Stimulated activated CD8-positive, alpha-beta memory T cell treated with anti-CD3 and anti-CD28 coated beads, Interleukin-15, amount 100 ng/mL, for 24 hours (primary cell): ENCODE data around the gene ZNF26.

Experiments
- DNase-seq: peaks from one replicate; pipeline ENCODE4 v3.0.0-alpha.2; 2020; ENCODE audit warnings: low read depth

The ZNF26 gene

GRCh38 chr12:133063556-133063955 is 77.4 kb downstream of the ZNF26 start:
- no peak for DNase-seq

DNA sequence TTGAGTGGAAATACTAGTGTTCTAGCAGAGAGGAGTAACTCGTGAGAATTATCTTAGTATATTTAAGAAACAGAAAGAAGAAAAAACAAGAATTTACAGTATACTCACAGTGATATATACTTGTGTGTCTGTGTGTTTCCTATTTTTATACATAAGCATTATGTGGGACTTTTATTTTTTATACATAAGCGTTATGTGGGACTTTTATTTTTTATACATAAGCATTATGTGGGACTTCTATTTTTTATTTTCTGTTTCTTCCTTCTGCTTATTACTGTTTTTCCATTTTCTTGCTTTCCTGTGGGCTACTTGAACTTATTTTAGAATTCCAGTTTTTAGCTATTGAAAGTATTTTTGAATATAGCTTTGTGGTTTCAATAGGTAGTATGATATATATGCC is 87.7 kb downstream of the ZNF26 start:
- DNase-seq, result no peak
